Measurements from ENCODE around the gene MNAT1. TPM values are rescaled to one million over a fixed set of nuclear protein-coding genes. Genes with fewer than 3 reads are reported as not detected.
A peak's percentile ranks its signal among the peaks of the same experiment; 100 is the strongest.

The MNAT1 gene
- total and polyA plus RNA-seq, 2 experiments from 2014 or later: 51.6 to 85.0 TPM

GRCh38 chr14:60905923-60906322 is 171.4 kb downstream of the MNAT1 start:
- Histone ChIP-seq H4K20me1 (replicated peaks; ENCODE audit: insufficient read depth) (no peaks in the 10 kb centered on the region), H2AFZ (no peak overlapping the region), H3F3A (replicated peaks; ENCODE audit: low read depth) (no peaks in the 10 kb centered on the region), H3K4me2 (no peak overlapping the region), H3K27ac (ENCODE audit: low read depth) (no peak overlapping the region), H3K4me3 (no peak overlapping the region), H3K4me1 (ENCODE audit: insufficient read depth) (no peaks in the 10 kb centered on the region; the same call in 1 of the 2 replicates), H3K36me3 (ENCODE audit: insufficient read depth) (no peaks in the 10 kb centered on the region), H3K9me2 (ENCODE audit: insufficient read depth) (no peaks in the 10 kb centered on the region), H3K27me3 (ENCODE audit: insufficient read depth) (no peaks in the 10 kb centered on the region), H3K79me2 (replicated peaks; ENCODE audit: insufficient read depth) (peaks cover 10% of the 10 kb centered on the region)
- peaks cover 9% of the 10 kb centered on the region; the same call in 1 of the 3 replicates for H3K9me3 Mint-ChIP-seq
- H3K36me3 Mint-ChIP-seq (ENCODE audit: low read depth): peaks cover 8% of the 10 kb centered on the region; the same call in 2 of the 3 replicates
- TF ChIP-seq CTCF (conservative IDR thresholded peaks at IDR 0.05; ENCODE audit: low read depth in 2 of 2) (no peak), ZNF114 (CRISPR knock-in tag; IDR thresholded peaks at IDR 0.05) (no peak), CREB1 (CRISPR knock-in tag; IDR thresholded peaks at IDR 0.05; ENCODE audit: low read depth) (no peak), ZNF462 (CRISPR knock-in tag; IDR thresholded peaks at IDR 0.05) (no peak), EZH2 (IDR thresholded peaks at IDR 0.05; ENCODE audit: low read depth, unreplicated experiment) (no peak), NANOG (IDR thresholded peaks at IDR 0.05; ENCODE audit: borderline replicate concordance) (no peak), ETS1 (IDR thresholded peaks at IDR 0.05) (no peak), JUNB (IDR thresholded peaks at IDR 0.05; ENCODE audit: unreplicated experiment) (no peak), ZNF331 (CRISPR knock-in tag; IDR thresholded peaks at IDR 0.05; ENCODE audit: low read depth) (no peak), REST (IDR thresholded peaks at IDR 0.05; ENCODE audit: unreplicated experiment) (no peak), EZH2phosphoT487 (IDR thresholded peaks at IDR 0.05; ENCODE audit: unreplicated experiment) (no peak), STAT1 (IDR thresholded peaks at IDR 0.05; ENCODE audit: unreplicated experiment) (no peak), POLR2AphosphoS5 (IDR thresholded peaks at IDR 0.05; ENCODE audit: low read depth) (no peak)
- DNase-seq (ENCODE audit: low spot score): no peak
- ATAC-seq: no peak
- no peak overlapping the region for H3K4me3 Mint-ChIP-seq
- 0 out of 2 replicates have a peak overlapping the region, but pooled peaks have one; percentile 1 for H3K27ac Mint-ChIP-seq
- peaks cover 10% of the 10 kb centered on the region for H3K4me1 Mint-ChIP-seq
- no peaks in the 10 kb centered on the region for H3K27me3 Mint-ChIP-seq (ENCODE audit: insufficient read depth, low read depth, poor library complexity)
